ENCODE data around the gene THSD4.

The THSD4 gene

GRCh38 chr15:71455107-71455506, 339.8 kb downstream of the THSD4 start:
- H3K36me3 ChIP-seq = no peaks in the 10 kb centered on the region
- no peak overlapping the region for H3K27ac ChIP-seq
- no peak for DNase-seq
- TF ChIP-seq CTCF (IDR thresholded peaks at IDR 0.05; ENCODE audit: low read depth, low read length) = no peak
- H3K4me3 ChIP-seq (ENCODE audit: low read depth, low read length) = no peak overlapping the region
- no peaks in the 10 kb centered on the region for H3K9me3 ChIP-seq (ENCODE audit: severe bottlenecking)
- no peaks in the 10 kb centered on the region for H3K27me3 ChIP-seq (ENCODE audit: insufficient read depth, low read depth, severe bottlenecking)

DNA sequence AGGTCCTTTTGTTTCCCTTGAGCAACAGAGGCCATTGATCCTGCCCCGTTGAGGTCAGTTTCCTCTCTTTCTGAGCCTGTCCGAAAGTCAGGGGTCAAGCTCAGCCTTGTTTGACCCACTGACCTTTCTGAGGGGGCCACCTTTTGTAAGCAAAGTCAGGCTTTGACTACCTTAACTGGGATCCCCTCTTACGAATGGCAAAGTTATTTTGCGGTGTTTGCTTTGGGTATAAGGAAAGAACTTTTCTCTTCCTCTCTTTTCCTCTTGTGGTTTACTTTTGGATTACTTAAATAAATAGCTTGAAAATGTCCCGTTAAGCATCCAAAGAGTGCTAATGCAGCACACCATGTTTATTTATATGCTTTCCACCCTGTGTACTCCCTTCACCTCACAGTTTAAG, 340.6 kb downstream of the THSD4 start:
- Histone ChIP-seq H3K4me3 (ENCODE audit: low read depth, low read length) (no peak overlapping the region), H3K27ac (no peak overlapping the region), H3K36me3 (no peaks in the 10 kb centered on the region), H3K27me3 (ENCODE audit: insufficient read depth, low read depth, severe bottlenecking) (no peaks in the 10 kb centered on the region), H3K9me3 (ENCODE audit: severe bottlenecking) (no peaks in the 10 kb centered on the region)
- TF ChIP-seq CTCF (IDR thresholded peaks at IDR 0.05; ENCODE audit: low read depth, low read length) = no peak
- DNase-seq = no peak

GRCh38 chr15:71456362-71456761, 341.1 kb downstream of the THSD4 start:
- H3K36me3 ChIP-seq = no peaks in the 10 kb centered on the region
- H3K9me3 ChIP-seq (ENCODE audit: severe bottlenecking) = no peaks in the 10 kb centered on the region
- no peak overlapping the region for H3K27ac ChIP-seq
- TF ChIP-seq CTCF (IDR thresholded peaks at IDR 0.05; ENCODE audit: low read depth, low read length) = no peak
- H3K27me3 ChIP-seq (ENCODE audit: insufficient read depth, low read depth, severe bottlenecking) = no peaks in the 10 kb centered on the region
- no peak overlapping the region for H3K4me3 ChIP-seq (ENCODE audit: low read depth, low read length)
- no peak for DNase-seq

DNA sequence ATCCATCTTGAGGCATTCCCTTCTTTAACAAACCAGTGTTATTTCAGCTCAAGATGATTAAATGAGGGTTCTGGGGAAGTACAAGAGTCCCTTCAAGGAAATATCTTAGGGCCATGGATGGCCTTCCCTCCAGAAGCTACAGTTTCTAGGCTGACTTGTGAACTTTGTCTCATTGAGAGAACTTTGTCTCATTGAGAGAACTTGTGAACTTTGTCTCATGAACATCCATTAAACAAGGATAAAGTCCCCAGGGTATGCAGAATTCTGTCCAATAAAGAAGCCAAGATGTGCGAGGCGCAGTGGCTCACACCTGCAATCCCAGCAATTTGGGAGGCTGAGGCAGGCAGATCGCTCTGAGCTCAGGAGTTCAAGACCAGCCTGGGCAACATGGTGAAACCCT, 341.5 kb downstream of the THSD4 start:
- H3K4me3 ChIP-seq (ENCODE audit: low read depth, low read length) = no peak overlapping the region
- H3K9me3 ChIP-seq (ENCODE audit: severe bottlenecking) = no peaks in the 10 kb centered on the region
- no peaks in the 10 kb centered on the region for H3K36me3 ChIP-seq
- no peak overlapping the region for H3K27ac ChIP-seq
- no peak for TF ChIP-seq CTCF (IDR thresholded peaks at IDR 0.05; ENCODE audit: low read depth, low read length)
- DNase-seq = no peak
- no peaks in the 10 kb centered on the region for H3K27me3 ChIP-seq (ENCODE audit: insufficient read depth, low read depth, severe bottlenecking)

GRCh38 chr15:71458089-71458660, 342.9 kb downstream of the THSD4 start:
- H3K27ac ChIP-seq = no peak overlapping the region
- H3K36me3 ChIP-seq = no peaks in the 10 kb centered on the region
- DNase-seq = no peak
- H3K4me3 ChIP-seq (ENCODE audit: low read depth, low read length) = no peak overlapping the region
- H3K9me3 ChIP-seq (ENCODE audit: severe bottlenecking) = no peaks in the 10 kb centered on the region
- TF ChIP-seq CTCF (IDR thresholded peaks at IDR 0.05; ENCODE audit: low read depth, low read length) = no peak
- no peaks in the 10 kb centered on the region for H3K27me3 ChIP-seq (ENCODE audit: insufficient read depth, low read depth, severe bottlenecking)

DNA sequence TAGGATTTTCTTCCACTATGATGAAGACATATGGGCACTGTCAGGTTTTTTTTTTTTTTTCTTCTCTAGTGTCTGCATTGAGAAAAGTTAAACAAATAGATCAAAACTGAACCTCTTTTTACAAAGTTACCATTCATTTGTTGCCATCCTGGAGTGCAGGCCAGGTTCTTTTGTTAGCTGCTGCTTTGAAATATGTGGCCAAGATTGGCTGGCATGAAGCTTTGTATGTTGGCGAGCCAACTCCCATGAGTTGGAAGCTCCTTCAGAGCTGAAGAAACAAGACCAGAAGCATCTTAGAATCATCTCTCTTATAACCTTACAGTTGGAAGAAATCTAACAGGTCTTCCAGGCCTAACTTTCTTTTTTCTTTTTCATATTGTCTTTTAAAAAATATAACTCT, 346.5 kb downstream of the THSD4 start:
- no peaks in the 10 kb centered on the region for H3K36me3 ChIP-seq

More for the DNA sequence above, 346.5 kb downstream of the THSD4 start:
- Histone ChIP-seq H3K9me3 (ENCODE audit: severe bottlenecking) (no peaks in the 10 kb centered on the region), H3K27ac (no peak overlapping the region), H3K27me3 (ENCODE audit: insufficient read depth, low read depth, severe bottlenecking) (no peaks in the 10 kb centered on the region), H3K4me3 (ENCODE audit: low read depth, low read length) (no peak overlapping the region)
- TF ChIP-seq CTCF (IDR thresholded peaks at IDR 0.05; ENCODE audit: low read depth, low read length) = no peak
- no peak for DNase-seq
